Activated naive CD8-positive, alpha-beta T cell treated with anti-CD3 and anti-CD28 coated beads, Interleukin-2, amount 50 U/mL, for 16 hours (primary cell): ENCODE measurements around the gene KRTAP5-11.

Source experiments
- DNase-seq: peaks from one replicate; pipeline ENCODE4 v3.0.0-alpha.2; 2020; ENCODE audit warnings: low read depth, low spot score

KRTAP5-11 gene

GRCh38 chr11:71532036-71532610 is 50.6 kb downstream of the KRTAP5-11 start:
- DNase-seq: no peak
